CD4-positive, alpha-beta T cell treated with Interleukin-15 for 1 hour (primary cell): ENCODE data around the gene ADAM23.

Experiments
- DNase-seq: peaks from one replicate; pipeline ENCODE4 v3.0.0-alpha.2; 2020

ADAM23 gene

GRCh38 chr2:206512999-206513398 is 69.7 kb downstream of the ADAM23 start:
- no peak for DNase-seq

GRCh38 chr2:206515580-206515979 is 72.2 kb downstream of the ADAM23 start:
- DNase-seq, result no peak

GRCh38 chr2:206518997-206519396 is 75.7 kb downstream of the ADAM23 start:
- no peak for DNase-seq

GRCh38 chr2:206520450-206520849 is 77.1 kb downstream of the ADAM23 start:
- no peak for DNase-seq

- DNase-seq, result no peak
These were observed 77.8 kb downstream of the ADAM23 start for GRCh38 chr2:206521115-206521514.

- DNase-seq, result no peak
These were observed 78.3 kb downstream of the ADAM23 start for GRCh38 chr2:206521612-206522011.

- DNase-seq, result no peak
These were observed 83.1 kb downstream of the ADAM23 start for GRCh38 chr2:206526416-206526815.

GRCh38 chr2:206527153-206527552 is 83.8 kb downstream of the ADAM23 start:
- DNase-seq, result no peak

- peak; percentile 19 for DNase-seq
These were observed 87.4 kb downstream of the ADAM23 start for GRCh38 chr2:206530727-206531126.

GRCh38 chr2:206531996-206532543 is 88.7 kb downstream of the ADAM23 start:
- no peak for DNase-seq

GRCh38 chr2:206533977-206534376 is 90.6 kb downstream of the ADAM23 start:
- no peak for DNase-seq

GRCh38 chr2:206535260-206535986 is 92.1 kb downstream of the ADAM23 start:
- DNase-seq, result no peak

GRCh38 chr2:206540757-206541156 is 97.4 kb downstream of the ADAM23 start:
- DNase-seq, result no peak

GRCh38 chr2:206543073-206543472 is 99.7 kb downstream of the ADAM23 start:
- DNase-seq, result no peak

- DNase-seq, result no peak
These were observed 105.1 kb downstream of the ADAM23 start for GRCh38 chr2:206548383-206548782.

GRCh38 chr2:206555721-206556120 is 112.4 kb downstream of the ADAM23 start:
- no peak for DNase-seq

GRCh38 chr2:206556357-206556949 is 113.1 kb downstream of the ADAM23 start:
- no peak for DNase-seq

- DNase-seq, result no peak
These were observed 114.0 kb downstream of the ADAM23 start for GRCh38 chr2:206557321-206557720.

- no peak for DNase-seq
These were observed 115.2 kb downstream of the ADAM23 start for GRCh38 chr2:206558492-206558891.

- DNase-seq, result no peak
These were observed 118.6 kb downstream of the ADAM23 start for GRCh38 chr2:206561962-206562361.

GRCh38 chr2:206562375-206562774 is 119.0 kb downstream of the ADAM23 start:
- no peak for DNase-seq

GRCh38 chr2:206563374-206563773 is 120.0 kb downstream of the ADAM23 start:
- DNase-seq, result no peak

GRCh38 chr2:206565666-206566065 is 122.3 kb downstream of the ADAM23 start:
- no peak for DNase-seq

GRCh38 chr2:206569470-206569869 is 126.1 kb downstream of the ADAM23 start:
- no peak for DNase-seq

- DNase-seq, result no peak
These were observed 126.9 kb downstream of the ADAM23 start for GRCh38 chr2:206570199-206570598.
